ENCODE results near the gene MGAT2.
A peak's percentile ranks its signal among the peaks of the same experiment; 100 is the strongest.

Gene MGAT2

GRCh38 chr14:49623941-49624839, 3.6 kb downstream of the MGAT2 start:
- peak; percentile 27 for DNase-seq (ENCODE audit: extremely low spot score)
- TF ChIP-seq CTCF (IDR thresholded peaks at IDR 0.05; ENCODE audit: control extremely low read depth, extremely low read depth, low read depth, missing control alignments) = no peak
- CTCF ChIA-PET = interaction anchor here (2.1 to 7.5 kb wide), 2 partner anchors 10 to 38 kb away, joined by 5 to 76 read pairs; partner anchors contain the start of genes DNAAF2 and RPS29
- POLR2A ChIA-PET = interaction anchor here (0.5 to 1.5 kb wide), 5 partner anchors 10 to 38 kb away, joined by 3 to 7 read pairs (median 5); partner anchors contain the start of genes DNAAF2, LRR1 and RPS29

DNA sequence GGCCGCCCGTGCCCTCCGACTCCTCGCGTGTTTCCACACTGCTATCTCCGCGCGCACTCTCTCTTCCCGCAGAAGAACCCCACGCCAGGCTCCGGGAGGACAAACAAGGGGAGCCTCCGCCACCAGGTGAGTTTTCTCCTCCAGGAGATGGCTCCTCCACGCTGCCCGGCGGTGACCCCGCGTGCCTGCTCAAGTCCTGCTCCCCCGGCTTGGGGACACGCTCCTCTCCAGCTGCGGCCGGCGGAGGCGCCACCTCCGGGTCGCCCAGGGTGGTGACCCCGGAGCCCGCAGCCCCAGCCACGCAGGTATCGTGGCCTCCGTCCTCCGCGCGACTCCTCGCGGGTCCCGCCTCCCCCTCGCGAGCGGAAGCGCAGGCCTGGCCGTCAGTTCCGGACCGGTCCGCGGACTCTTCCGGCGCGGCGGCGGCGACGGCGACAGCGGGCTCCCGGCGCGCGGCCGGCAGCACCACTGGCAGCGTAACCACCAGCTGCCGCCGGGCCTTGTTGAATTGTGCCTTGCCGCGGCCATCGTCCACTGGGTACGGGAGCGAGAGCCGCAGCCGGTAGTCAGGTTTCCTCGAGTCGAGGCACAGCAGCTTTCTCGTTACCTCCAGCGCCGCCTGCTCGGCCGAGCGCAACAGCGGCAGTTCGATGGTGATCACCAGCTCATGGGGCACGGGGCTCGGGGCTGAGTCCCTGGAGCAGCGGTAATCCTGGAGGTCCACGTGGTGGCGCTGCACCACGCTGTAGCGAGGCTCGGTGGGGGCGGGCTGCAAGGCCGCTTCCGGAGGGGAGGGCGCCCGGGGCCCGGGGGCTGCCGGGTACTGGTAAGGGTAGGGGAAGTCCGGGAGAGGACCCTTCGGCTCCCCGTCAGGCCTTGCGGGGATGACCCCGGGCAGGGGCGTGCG, 13.3 kb downstream of the MGAT2 start:
- ChIA-PET CTCF (interaction anchor here (0.6 to 6.6 kb wide), 36 partner anchors 9 to 1151 kb away, joined by 3 to 76 read pairs (median 5); partner anchors contain the start of genes KLHDC2, LRR1, MGAT2 and NEMF), POLR2A (interaction anchor here (0.7 to 2.2 kb wide), 5 partner anchors 10 to 133 kb away, joined by 3 to 16 read pairs (median 4); partner anchors contain the start of genes KLHDC2, MGAT2, RPL36AL and RPS29)
- peak; percentile 93 for DNase-seq (ENCODE audit: extremely low spot score)
- peak; percentile 94 for TF ChIP-seq CTCF (IDR thresholded peaks at IDR 0.05; ENCODE audit: control extremely low read depth, extremely low read depth, low read depth, missing control alignments)

DNA sequence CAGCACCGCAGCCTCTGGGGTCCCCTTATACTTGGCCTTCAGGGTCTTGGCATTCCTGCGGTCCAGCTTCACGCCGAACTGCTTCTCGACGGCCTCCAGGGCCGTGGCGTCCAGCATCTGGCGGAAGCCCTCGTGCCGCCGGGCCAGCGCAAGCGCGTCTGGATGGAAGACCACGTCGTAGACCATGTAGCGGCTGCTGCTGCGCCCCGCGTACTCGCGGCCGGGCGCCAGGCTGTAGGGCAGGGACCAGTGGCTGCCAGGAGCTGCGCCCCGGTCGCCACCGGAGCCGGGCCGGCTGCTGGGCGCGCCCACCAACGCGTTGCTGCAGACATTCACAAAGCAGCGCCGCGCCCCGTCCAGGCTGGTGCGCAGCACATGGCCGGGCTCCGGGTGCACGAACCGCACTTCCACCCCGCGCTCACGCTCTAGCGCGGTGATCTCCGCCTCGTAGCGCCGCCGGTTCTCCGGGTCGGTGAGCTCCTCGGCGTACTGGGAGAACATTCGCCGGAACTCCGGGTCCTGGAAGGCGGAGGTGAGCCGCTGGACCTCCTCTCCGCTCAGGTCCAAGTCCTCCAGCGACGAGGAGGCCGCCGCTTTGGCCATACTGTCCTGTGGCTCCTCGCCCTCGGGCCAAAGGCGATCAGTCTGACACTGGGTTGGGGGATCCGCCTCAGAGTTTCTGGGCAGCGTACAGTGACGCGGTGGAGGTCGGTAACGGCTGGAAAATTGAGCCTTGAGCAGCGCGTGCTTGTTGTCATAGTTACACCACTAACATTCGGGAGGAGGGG, 14.1 kb downstream of the MGAT2 start, which contains the start of gene DNAAF2:
Gene DNAAF2, minus strand, starts transcription at position 698 of the 788 bp plus-strand sequence. Its CDS starts 95 bp downstream, at position 603.
- ChIA-PET CTCF (interaction anchor here (0.7 to 6.6 kb wide), 33 partner anchors 8 to 1150 kb away, joined by 3 to 76 read pairs (median 5); partner anchors contain the start of genes KLHDC2, LRR1, MGAT2 and NEMF), POLR2A (interaction anchor here (1.0 to 2.2 kb wide), 5 partner anchors 11 to 132 kb away, joined by 4 to 16 read pairs (median 5); partner anchors contain the start of genes KLHDC2, MGAT2, RPL36AL and RPS29)
- no peak for TF ChIP-seq CTCF (IDR thresholded peaks at IDR 0.05; ENCODE audit: control extremely low read depth, extremely low read depth, low read depth, missing control alignments)
- peak; percentile 53 for DNase-seq (ENCODE audit: extremely low spot score)

GRCh38 chr14:49636866-49637265, 16.3 kb downstream of the MGAT2 start:
- no peak for TF ChIP-seq CTCF (IDR thresholded peaks at IDR 0.05; ENCODE audit: control extremely low read depth, extremely low read depth, low read depth, missing control alignments)
- ChIA-PET POLR2A (interaction anchor here (0.6 kb wide), 1 partner anchor 202 kb away, joined by 4 read pairs; no protein-coding TSS in a partner anchor), CTCF (interaction anchor here (6.6 kb wide), 1 partner anchor 14 kb away, joined by 76 read pairs; the partner anchor contains the start of genes MGAT2 and RPL36AL)
- no peak for DNase-seq (ENCODE audit: extremely low spot score)

GRCh38 chr14:49637534-49638078, 17.0 kb downstream of the MGAT2 start:
- no peak for TF ChIP-seq CTCF (IDR thresholded peaks at IDR 0.05; ENCODE audit: control extremely low read depth, extremely low read depth, low read depth, missing control alignments)
- DNase-seq (ENCODE audit: extremely low spot score) = no peak
- CTCF ChIA-PET = interaction anchor here (0.6 to 6.6 kb wide), 4 partner anchors 10 to 599 kb away, joined by 3 to 76 read pairs (median 4); partner anchors contain the start of genes MGAT2 and RPL36AL
- POLR2A ChIA-PET = no interaction called here
